ENCODE data around the gene CCL5.

DNA sequence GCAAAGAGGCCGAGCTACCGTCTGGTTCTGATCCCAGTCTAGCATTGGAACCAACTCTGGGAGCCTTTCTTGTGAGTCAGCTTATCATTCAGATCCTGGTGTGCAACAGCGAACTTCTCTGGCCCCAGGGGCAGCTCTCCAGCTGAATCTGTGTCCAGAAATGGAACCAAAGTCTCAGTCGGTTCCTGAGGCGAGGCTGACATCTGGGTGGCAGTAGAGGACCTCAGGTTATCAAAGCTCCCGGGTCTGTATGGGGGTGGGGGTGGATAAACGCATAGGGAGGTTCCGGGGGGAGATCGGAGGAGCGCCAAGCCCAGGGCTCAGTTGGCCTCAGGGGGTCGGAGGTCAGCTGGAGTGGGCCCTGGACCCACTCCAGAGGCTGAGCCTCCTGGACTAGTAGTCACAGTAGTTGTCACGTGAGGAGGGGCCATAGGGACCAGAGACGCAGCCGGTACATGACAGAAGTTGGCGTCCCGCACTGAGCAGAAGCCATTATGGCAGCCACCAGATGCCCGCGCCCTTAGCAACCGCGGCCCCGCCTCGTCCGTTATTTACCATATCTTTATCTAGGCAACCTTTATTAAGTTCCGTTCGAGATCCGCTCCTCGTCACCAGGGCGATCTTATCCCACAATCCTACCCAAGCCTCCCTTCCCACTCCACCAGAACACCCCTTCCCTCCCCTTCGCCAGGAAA lies 37.5 kb upstream of the CCL5 start:
- TF ChIP-seq CTCF (IDR thresholded peaks at IDR 0.05), result no peak
- no peak for TF ChIP-seq POLR2A (IDR thresholded peaks at IDR 0.05)
